PC-9 (cell line): ENCODE measurements around the gene PITHD1. TPM values are rescaled to one million over a fixed set of nuclear protein-coding genes. Genes with fewer than 3 reads are reported as not detected.

ENCODE experiments used
- BruUV-seq: library from RNA; stranded (reverse); fragments of 400-500 nt; replicated peaks from 2 replicates; lab custom pipeline; 2021; lab: Mats Ljungman, UMichigan
- CTCF ChIA-PET: fragments of 300-600 bp; sonication (Branson Sonifier 250); formaldehyde crosslinking; loops from one replicate; lab custom pipeline; 2022; ENCODE audit warnings: antibody characterized with exemption; lab: Charles Lee
- POLR2A ChIA-PET: fragments of 300-600 bp; sonication (Branson Sonifier 250); formaldehyde crosslinking; loops from one replicate; lab custom pipeline; 2022; ENCODE audit warnings: antibody characterized with exemption; ENCODE audit not compliant: unreplicated experiment; lab: Charles Lee
- DNase-seq, 2 experiments: peaks; one replicate each; pipeline versions ENCODE4 v3.0.0 to v3.0.0-alpha.2; 2015 to 2022; ENCODE audit warnings: mixed read lengths in 1 of 2
- H2AFZ ChIP-seq: fragments of 200-600 bp; sonication (generic); 2 replicates; pipeline ENCODE4 v1.8.1; 2017; ENCODE audit warnings: antibody characterized with exemption
- H3F3A ChIP-seq: fragments of 200-600 bp; sonication (generic); 2 replicates; pipeline ENCODE4 v1.8.1; 2017; ENCODE audit warnings: antibody characterized with exemption, mild to moderate bottlenecking, low read depth; ENCODE audit not compliant: insufficient read depth
- H3K27ac ChIP-seq: fragments of 200-600 bp; sonication (generic); 2 replicates; pipeline ENCODE4 v1.6.1; 2016; ENCODE audit warnings: mixed run types
- H3K27me3 ChIP-seq: fragments of 200-600 bp; sonication (generic); 2 replicates; pipeline ENCODE4 v1.6.1; 2016; ENCODE audit warnings: low read depth, mixed run types; ENCODE audit not compliant: insufficient read depth
- H3K36me3 ChIP-seq: fragments of 200-600 bp; sonication (generic); 2 replicates; pipeline ENCODE4 v1.6.1; 2016; ENCODE audit warnings: low read depth, mixed run types
- H3K4me1 ChIP-seq: fragments of 200-600 bp; sonication (generic); replicated peaks from 2 replicates; pipeline ENCODE4 v1.6.1; 2016; ENCODE audit warnings: mixed run types; ENCODE audit not compliant: insufficient read depth
- H3K4me2 ChIP-seq: fragments of 200-600 bp; sonication (generic); 2 replicates; pipeline ENCODE4 v1.6.1; 2017; ENCODE audit warnings: mixed run types
- H3K4me3 ChIP-seq: fragments of 200-600 bp; sonication (generic); 2 replicates; pipeline ENCODE4 v1.6.1; 2016; ENCODE audit warnings: mixed run types
- H3K79me2 ChIP-seq: fragments of 200-600 bp; sonication (generic); 2 replicates; pipeline ENCODE4 v1.6.1; 2017; ENCODE audit warnings: low read depth, mixed run types
- H3K9me2 ChIP-seq: fragments of 200-600 bp; sonication (generic); 2 replicates; pipeline ENCODE4 v1.8.1; 2017; ENCODE audit warnings: mild to moderate bottlenecking; ENCODE audit not compliant: insufficient read depth
- H3K9me3 ChIP-seq: fragments of 200-600 bp; sonication (generic); 2 replicates; pipeline ENCODE4 v1.8.1; 2016; ENCODE audit warnings: low read depth; ENCODE audit not compliant: insufficient read depth
- H4K20me1 ChIP-seq: fragments of 200-600 bp; sonication (generic); 2 replicates; pipeline ENCODE4 v1.8.1; 2017; ENCODE audit not compliant: insufficient read depth
- CTCF ChIP-seq: fragments of 200-600 bp; sonication (generic); conservative IDR thresholded peaks from 2 replicates; pipeline ENCODE4 v1.6.1; 2017; ENCODE audit warnings: mixed run types, antibody characterized with exemption, mild to moderate bottlenecking, moderate library complexity
- EZH2 ChIP-seq: fragments of 200-600 bp; sonication (generic); IDR thresholded peaks from 2 replicates; pipeline ENCODE4 v1.8.0; 2017; ENCODE audit warnings: antibody characterized with exemption, low read depth
- intact Hi-C: fragments of 100-400 bp; cut with micrococcal nuclease; formaldehyde crosslinking; loops from one replicate; pipeline ENCODE4 v1.10.0; 2022; ENCODE audit not compliant: unreplicated experiment
- total RNA-seq: library from RNA; stranded (reverse); gene quantifications from 2 replicates; pipeline ENCODE4 v1.2.3, GENCODE V29; 2021

PITHD1 gene
- total RNA-seq, 1 experiment from 2014 or later: 38.5 TPM

GRCh38 chr1:23804183-23804835 lies 26.1 kb downstream of the PITHD1 start:
- Histone ChIP-seq H3K4me2 (no peak overlapping the region), H3K36me3 (no peaks in the 10 kb centered on the region), H3K4me1 (0 out of 2 replicates have a peak, but pooled peaks cover 6% of the 10 kb centered on the region), H3K27ac (no peak overlapping the region), H3K9me3 (no peaks in the 10 kb centered on the region), H3K79me2 (no peaks in the 10 kb centered on the region), H3K27me3 (no peaks in the 10 kb centered on the region), H3K9me2 (no peaks in the 10 kb centered on the region), H4K20me1 (no peaks in the 10 kb centered on the region), H2AFZ (no peak overlapping the region), H3F3A (peaks cover 3% of the 10 kb centered on the region; the same call in 1 of the 2 replicates), H3K4me3 (no peak overlapping the region)
- no peak for DNase-seq
- no peak for TF ChIP-seq CTCF
- no peak for TF ChIP-seq EZH2
- ChIA-PET CTCF (interaction anchor here (0.6 kb wide), 1 partner anchor 9 kb away, joined by 3 read pairs; no protein-coding TSS in a partner anchor), POLR2A (no interaction called here)
- intact Hi-C loops: no loop called here
- BruUV-seq: no TSS peak

- Histone ChIP-seq H4K20me1 (no peaks in the 10 kb centered on the region), H2AFZ (no peak overlapping the region), H3K4me1 (0 out of 2 replicates have a peak, but pooled peaks cover 6% of the 10 kb centered on the region), H3K27me3 (no peaks in the 10 kb centered on the region), H3K4me3 (no peak overlapping the region), H3K27ac (no peak overlapping the region), H3K79me2 (no peaks in the 10 kb centered on the region), H3K9me2 (no peaks in the 10 kb centered on the region), H3K9me3 (no peaks in the 10 kb centered on the region), H3F3A (peaks cover 3% of the 10 kb centered on the region; the same call in 1 of the 2 replicates), H3K4me2 (no peak overlapping the region), H3K36me3 (no peaks in the 10 kb centered on the region)
- no TSS peak for BruUV-seq
- TF ChIP-seq EZH2 (no peak), CTCF (no peak)
- CTCF ChIA-PET: no interaction called here
- POLR2A ChIA-PET: no interaction called here
- intact Hi-C loops: no loop called here
- no peak for DNase-seq
Measured at GRCh38 chr1:23805025-23805424, 26.8 kb downstream of the PITHD1 start.

- intact Hi-C loops: no loop called here
- BruUV-seq: no TSS peak
- H3K79me2 ChIP-seq: no peaks in the 10 kb centered on the region
- no peaks in the 10 kb centered on the region for H4K20me1 ChIP-seq
- ChIA-PET CTCF (no interaction called here), POLR2A (no interaction called here)
- H3K27me3 ChIP-seq: no peaks in the 10 kb centered on the region
- H3K9me3 ChIP-seq: no peaks in the 10 kb centered on the region
- no peak overlapping the region for H3K27ac ChIP-seq
- TF ChIP-seq CTCF (no peak), EZH2 (no peak)
- no peaks in the 10 kb centered on the region for H3K36me3 ChIP-seq
- no peak overlapping the region for H2AFZ ChIP-seq
- DNase-seq: no peak
- H3K4me2 ChIP-seq: no peak overlapping the region
- 0 out of 2 replicates have a peak, but pooled peaks cover 6% of the 10 kb centered on the region for H3K4me1 ChIP-seq
- no peak overlapping the region for H3K4me3 ChIP-seq
- peaks cover 2% of the 10 kb centered on the region; the same call in 1 of the 2 replicates for H3F3A ChIP-seq
- H3K9me2 ChIP-seq: no peaks in the 10 kb centered on the region
Measured at GRCh38 chr1:23806280-23806679, 28.1 kb downstream of the PITHD1 start.
